Mesothelial cell of epicardium (in vitro differentiated cells): ENCODE results near the gene TSPO. TPM values are rescaled to one million over a fixed set of nuclear protein-coding genes. Genes with fewer than 3 reads are reported as not detected.

Source experiments
- DNase-seq, 2 experiments: peaks; one replicate each; pipeline ENCODE4 v3.0.0; 2021; ENCODE audit warnings: low spot score in 2 of 2; ENCODE audit not compliant: unreplicated experiment in 2 of 2
- H3K27ac Mint-ChIP-seq: 2 replicates; pipeline ENCODE4 v1.8.0; 2021; ENCODE audit warnings: mixed read lengths
- H3K27me3 Mint-ChIP-seq: 2 replicates; pipeline ENCODE4 v1.8.0; 2021; ENCODE audit warnings: low read depth, mixed read lengths
- H3K36me3 Mint-ChIP-seq: 2 replicates; pipeline ENCODE4 v1.8.0; 2021; ENCODE audit warnings: mixed read lengths
- H3K4me1 Mint-ChIP-seq: 2 replicates; pipeline ENCODE4 v1.8.0; 2021; ENCODE audit warnings: mixed read lengths
- H3K4me3 Mint-ChIP-seq: 2 replicates; pipeline ENCODE4 v1.8.0; 2021; ENCODE audit warnings: mild to moderate bottlenecking, moderate library complexity, mixed read lengths
- H3K9me3 Mint-ChIP-seq: 2 replicates; pipeline ENCODE4 v1.8.0; 2021; ENCODE audit warnings: mixed read lengths
- total RNA-seq: library from RNA; stranded (reverse); gene quantifications from 3 replicates; pipeline ENCODE4 v1.2.1, GENCODE V29; 2021
- TF ChIP-seq, protein P1 (sequence below): fragments of 200-600 bp; sonication (generic); IDR thresholded peaks from one replicate; pipeline ENCODE4 v1.5.0; 2021; ENCODE audit warnings: antibody characterized with exemption; ENCODE audit not compliant: unreplicated experiment

Gene TSPO
- total RNA-seq, 1 donor from 2014 or later: 44.9 TPM

DNA sequence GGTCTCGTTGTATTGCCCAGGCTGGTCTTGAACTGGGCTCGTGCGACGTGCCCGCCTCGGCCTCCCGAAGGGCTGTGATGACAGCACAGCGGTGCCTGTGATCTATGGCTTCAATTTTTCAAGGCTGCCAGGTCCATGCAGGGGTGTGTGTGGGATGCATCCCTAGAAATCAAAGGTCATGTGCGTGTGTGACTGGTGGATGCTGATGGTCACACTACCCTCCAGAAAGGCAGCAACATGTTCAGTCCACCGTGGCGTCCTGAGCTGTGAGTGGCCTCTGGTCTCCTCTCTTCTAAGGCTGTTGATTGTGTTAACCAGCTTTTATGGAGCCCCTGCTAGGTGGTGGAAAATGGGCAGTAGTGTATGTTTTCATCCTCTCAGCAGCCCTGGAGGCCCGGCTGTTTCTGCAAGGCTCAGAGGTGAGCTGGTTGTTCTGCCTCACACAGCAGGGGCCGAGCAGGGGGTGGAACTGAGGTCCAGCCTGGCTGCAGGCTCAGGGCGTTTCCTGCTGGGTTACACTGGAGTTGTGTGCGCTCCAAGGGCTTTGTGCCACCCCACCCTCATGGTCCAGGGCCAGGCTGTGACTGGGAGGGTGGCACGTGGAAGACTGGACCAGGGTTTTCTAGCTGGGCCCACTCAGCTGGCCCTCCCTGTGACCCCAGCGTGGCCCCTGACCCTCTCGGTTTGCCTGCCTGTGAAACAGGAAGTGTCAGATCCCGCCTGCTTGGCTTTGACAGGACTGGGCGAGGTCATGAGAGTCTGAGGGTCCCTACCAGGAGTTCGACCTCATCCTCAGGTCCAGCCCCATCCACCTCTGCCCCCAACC, 33.1 kb upstream of the TSPO start:
- DNase-seq: no peak
- no peak overlapping the region for H3K27ac Mint-ChIP-seq
- TF ChIP-seq, protein P1, sequence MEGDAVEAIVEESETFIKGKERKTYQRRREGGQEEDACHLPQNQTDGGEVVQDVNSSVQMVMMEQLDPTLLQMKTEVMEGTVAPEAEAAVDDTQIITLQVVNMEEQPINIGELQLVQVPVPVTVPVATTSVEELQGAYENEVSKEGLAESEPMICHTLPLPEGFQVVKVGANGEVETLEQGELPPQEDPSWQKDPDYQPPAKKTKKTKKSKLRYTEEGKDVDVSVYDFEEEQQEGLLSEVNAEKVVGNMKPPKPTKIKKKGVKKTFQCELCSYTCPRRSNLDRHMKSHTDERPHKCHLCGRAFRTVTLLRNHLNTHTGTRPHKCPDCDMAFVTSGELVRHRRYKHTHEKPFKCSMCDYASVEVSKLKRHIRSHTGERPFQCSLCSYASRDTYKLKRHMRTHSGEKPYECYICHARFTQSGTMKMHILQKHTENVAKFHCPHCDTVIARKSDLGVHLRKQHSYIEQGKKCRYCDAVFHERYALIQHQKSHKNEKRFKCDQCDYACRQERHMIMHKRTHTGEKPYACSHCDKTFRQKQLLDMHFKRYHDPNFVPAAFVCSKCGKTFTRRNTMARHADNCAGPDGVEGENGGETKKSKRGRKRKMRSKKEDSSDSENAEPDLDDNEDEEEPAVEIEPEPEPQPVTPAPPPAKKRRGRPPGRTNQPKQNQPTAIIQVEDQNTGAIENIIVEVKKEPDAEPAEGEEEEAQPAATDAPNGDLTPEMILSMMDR: no peak
- peaks cover 3% of the 10 kb centered on the region for H3K27me3 Mint-ChIP-seq
- peaks cover 5% of the 10 kb centered on the region for H3K4me1 Mint-ChIP-seq
- no peaks in the 10 kb centered on the region for H3K36me3 Mint-ChIP-seq
- no peaks in the 10 kb centered on the region for H3K9me3 Mint-ChIP-seq
- no peak overlapping the region for H3K4me3 Mint-ChIP-seq

DNA sequence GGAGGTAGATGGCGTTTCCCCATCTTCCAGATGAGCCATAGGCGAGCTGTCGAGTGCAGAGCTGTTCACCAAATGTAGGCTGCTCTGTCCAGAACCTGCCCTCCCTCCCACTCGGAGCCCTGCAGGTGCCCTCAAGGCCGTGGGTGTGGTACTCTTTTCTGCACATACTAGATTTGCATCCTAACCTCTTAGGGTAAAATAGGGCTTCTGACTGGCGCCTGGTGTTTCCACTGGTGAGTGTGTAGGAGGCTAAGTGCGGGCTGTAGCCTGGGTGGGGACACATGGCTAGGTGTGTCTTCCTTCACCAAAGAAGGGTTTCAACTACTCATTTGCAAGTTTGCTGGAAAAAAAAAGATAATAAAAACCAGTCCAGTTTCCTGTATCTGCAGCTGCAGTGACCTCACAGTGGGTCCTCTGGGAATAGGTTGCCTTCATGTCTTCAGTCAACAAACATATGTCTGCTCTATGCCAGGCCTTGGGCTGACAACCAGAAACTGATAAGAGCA, 32.4 kb upstream of the TSPO start:
- no peak overlapping the region for H3K4me3 Mint-ChIP-seq
- H3K9me3 Mint-ChIP-seq: no peaks in the 10 kb centered on the region
- TF ChIP-seq, protein P1: no peak
- no peaks in the 10 kb centered on the region for H3K27me3 Mint-ChIP-seq
- H3K36me3 Mint-ChIP-seq: no peaks in the 10 kb centered on the region
- H3K27ac Mint-ChIP-seq: no peak overlapping the region
- H3K4me1 Mint-ChIP-seq: peaks cover 1% of the 10 kb centered on the region
- no peak for DNase-seq

DNA sequence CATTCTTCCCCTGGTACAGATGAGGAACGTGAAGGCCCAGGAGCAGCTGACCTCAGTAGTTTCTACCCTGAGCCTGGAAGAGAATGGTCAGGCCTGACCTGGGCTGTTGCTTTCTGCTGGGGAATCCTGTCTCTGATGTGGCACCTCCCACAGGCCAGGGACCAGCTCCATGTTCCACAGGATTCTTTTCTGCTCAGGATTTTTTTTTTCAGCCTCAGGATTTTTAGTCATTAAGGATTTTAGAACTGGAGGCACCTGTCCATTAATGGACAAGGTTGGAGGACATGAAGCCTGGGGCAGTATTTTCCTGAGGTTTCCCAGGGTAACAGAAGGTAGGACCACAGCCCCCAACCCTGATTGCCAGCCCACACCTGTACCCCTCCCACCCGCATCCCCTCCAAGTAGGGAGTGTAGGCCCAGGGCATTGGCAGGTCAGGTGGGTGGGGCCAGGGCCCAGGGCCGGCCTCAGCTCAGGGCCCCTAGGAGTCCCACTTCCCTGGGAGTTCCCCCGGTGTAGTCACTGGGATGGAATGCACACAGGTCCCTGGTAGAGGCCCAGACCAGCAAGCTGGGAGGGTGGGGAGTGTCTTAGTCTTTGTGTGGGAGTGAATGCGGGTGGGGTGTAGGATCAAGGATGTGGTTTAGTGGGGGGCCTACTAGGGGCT, 24.7 kb upstream of the TSPO start:
- DNase-seq: no peak
- peak overlapping the region; percentile 89 for H3K27ac Mint-ChIP-seq
- H3K4me3 Mint-ChIP-seq: no peak overlapping the region

DNA sequence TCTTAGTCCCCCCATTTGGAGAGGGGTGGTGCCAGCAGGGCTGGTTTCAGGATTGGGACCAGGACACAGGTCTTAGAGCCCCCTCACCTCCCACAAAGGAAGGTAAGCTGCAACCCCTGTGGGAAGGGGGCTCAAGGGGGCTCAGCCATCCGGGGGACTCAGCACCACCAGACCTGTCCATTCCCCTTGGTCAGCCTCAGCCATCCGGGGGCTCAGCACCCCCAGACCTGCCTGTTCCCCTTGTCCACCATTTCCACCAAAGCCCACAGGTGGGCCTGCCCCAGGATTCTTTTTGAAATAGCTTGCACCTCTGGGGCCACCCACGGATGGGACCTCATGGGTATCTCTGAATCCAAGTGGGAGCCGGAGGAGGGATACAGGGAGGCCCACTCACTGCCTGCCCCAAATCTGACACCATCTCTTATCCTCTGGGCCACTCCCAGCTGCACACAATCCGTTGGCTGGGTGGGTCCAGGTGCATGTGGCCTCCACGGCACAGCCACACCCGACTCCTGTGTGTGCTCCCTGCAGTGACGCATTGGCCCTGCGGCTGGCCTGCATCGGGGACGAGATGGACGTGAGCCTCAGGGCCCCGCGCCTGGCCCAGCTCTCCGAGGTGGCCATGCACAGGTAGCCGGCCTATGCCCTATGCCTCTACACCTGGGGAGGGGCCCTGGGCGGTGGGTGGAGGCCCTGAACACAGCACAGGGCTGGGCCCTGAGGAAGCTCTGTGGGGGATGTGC, 24.0 kb upstream of the TSPO start:
- no peaks in the 10 kb centered on the region for H3K27me3 Mint-ChIP-seq
- H3K4me3 Mint-ChIP-seq: no peak overlapping the region
- no peaks in the 10 kb centered on the region for H3K9me3 Mint-ChIP-seq
- no peak for DNase-seq
- H3K36me3 Mint-ChIP-seq: no peaks in the 10 kb centered on the region
- H3K27ac Mint-ChIP-seq: peak overlapping the region; percentile 89
- H3K4me1 Mint-ChIP-seq: peaks cover 26% of the 10 kb centered on the region
- TF ChIP-seq, protein P1: no peak

More for the DNA sequence above, 24.7 kb upstream of the TSPO start:
- Mint-ChIP-seq H3K36me3 (no peaks in the 10 kb centered on the region), H3K9me3 (no peaks in the 10 kb centered on the region), H3K4me1 (peaks cover 26% of the 10 kb centered on the region), H3K27me3 (no peaks in the 10 kb centered on the region)
- TF ChIP-seq, protein P1: no peak

DNA sequence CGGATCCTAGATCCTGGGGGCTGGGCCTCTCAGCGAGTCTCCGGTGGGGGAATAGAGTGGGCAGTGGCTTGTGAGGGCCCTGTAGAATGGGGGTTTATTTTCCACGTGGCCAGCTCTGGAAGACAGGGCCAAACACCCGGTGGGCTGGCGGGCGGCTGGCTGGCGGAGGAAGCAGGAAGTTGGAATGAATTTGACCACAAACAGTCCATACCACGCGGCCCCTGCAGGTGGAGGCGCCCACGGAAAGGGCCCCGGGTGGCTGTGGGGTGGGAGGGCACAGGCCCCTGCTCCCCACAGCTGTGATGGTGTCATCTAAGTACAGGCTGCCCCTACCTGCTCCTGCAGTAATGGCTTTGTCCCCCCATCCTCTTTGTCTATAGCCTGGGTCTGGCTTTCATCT, 23.2 kb upstream of the TSPO start:
- no peak overlapping the region for H3K4me3 Mint-ChIP-seq
- DNase-seq: no peak
- H3K36me3 Mint-ChIP-seq: no peaks in the 10 kb centered on the region
- H3K4me1 Mint-ChIP-seq: peaks cover 26% of the 10 kb centered on the region
- TF ChIP-seq, protein P1: no peak
- H3K9me3 Mint-ChIP-seq: no peaks in the 10 kb centered on the region
- H3K27ac Mint-ChIP-seq: peak overlapping the region; percentile 53
- H3K27me3 Mint-ChIP-seq: no peaks in the 10 kb centered on the region
